ENCODE data around the gene H2AZ1. TPM values are rescaled to one million over a fixed set of nuclear protein-coding genes. Genes with fewer than 3 reads are reported as not detected.

The H2AZ1 gene
- total and polyA plus RNA-seq, 7 donors = 57.9 to 256 (median 101) TPM

GRCh38 chr4:99934891-99935290 lies 15.2 kb downstream of the H2AZ1 start:
- TF ChIP-seq, protein P1, sequence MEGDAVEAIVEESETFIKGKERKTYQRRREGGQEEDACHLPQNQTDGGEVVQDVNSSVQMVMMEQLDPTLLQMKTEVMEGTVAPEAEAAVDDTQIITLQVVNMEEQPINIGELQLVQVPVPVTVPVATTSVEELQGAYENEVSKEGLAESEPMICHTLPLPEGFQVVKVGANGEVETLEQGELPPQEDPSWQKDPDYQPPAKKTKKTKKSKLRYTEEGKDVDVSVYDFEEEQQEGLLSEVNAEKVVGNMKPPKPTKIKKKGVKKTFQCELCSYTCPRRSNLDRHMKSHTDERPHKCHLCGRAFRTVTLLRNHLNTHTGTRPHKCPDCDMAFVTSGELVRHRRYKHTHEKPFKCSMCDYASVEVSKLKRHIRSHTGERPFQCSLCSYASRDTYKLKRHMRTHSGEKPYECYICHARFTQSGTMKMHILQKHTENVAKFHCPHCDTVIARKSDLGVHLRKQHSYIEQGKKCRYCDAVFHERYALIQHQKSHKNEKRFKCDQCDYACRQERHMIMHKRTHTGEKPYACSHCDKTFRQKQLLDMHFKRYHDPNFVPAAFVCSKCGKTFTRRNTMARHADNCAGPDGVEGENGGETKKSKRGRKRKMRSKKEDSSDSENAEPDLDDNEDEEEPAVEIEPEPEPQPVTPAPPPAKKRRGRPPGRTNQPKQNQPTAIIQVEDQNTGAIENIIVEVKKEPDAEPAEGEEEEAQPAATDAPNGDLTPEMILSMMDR (IDR thresholded peaks at IDR 0.05) = no peak
- intact Hi-C loops (cut with DNase I) = no loop called here
- DNase-seq (no peak), ATAC-seq (no peak)
- Histone ChIP-seq H3K4me3 (no peak overlapping the region), H3K27ac (no peak overlapping the region), H3K36me3 (ENCODE audit: insufficient read depth in 1 of 2, low read depth in 1 of 2) (no peaks in the 10 kb centered on the region), H3K9me3 (peaks cover 17% of the 10 kb centered on the region), H3K4me1 (no peaks in the 10 kb centered on the region), H3K27me3 (ENCODE audit: insufficient read depth in 3 of 3, low read length in 2 of 3) (no peaks in the 10 kb centered on the region)

DNA sequence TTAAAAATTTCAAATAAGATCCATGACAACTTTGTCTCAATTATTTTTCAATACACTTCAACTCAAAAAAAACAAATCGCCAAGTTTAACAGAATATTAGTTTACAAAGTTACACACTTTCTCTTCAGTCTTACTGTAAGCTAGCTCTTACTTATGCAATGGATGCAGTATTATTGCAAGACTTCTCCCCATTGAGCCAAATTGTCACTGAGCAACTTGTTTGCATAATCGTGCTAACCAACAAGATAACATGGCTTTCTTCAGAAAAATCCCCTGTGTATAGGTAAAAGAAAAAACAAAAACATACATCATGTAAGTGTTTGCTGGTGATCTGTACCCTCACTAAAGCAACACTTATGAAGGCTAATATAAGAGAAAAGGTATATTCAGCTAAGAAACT lies 22.5 kb downstream of the H2AZ1 start:
- ATAC-seq (no peak), DNase-seq (no peak)
- Histone ChIP-seq H3K27ac (no peak overlapping the region), H3K9me3 (no peaks in the 10 kb centered on the region), H3K4me1 (no peaks in the 10 kb centered on the region), H3K36me3 (ENCODE audit: insufficient read depth in 1 of 2, low read depth in 1 of 2) (peaks cover 0 to 22% of the 10 kb centered on the region in 2 donors), H3K4me3 (no peak overlapping the region), H3K27me3 (ENCODE audit: insufficient read depth in 3 of 3, low read length in 2 of 3) (no peaks in the 10 kb centered on the region)
- WGBS, 3 donors = 87 to 90% (median 89%) methylated on average over 2 of the region's 2 CpGs
- intact Hi-C loops (cut with DNase I) = no loop called here
- TF ChIP-seq, protein P1 (IDR thresholded peaks at IDR 0.05) = no peak

DNA sequence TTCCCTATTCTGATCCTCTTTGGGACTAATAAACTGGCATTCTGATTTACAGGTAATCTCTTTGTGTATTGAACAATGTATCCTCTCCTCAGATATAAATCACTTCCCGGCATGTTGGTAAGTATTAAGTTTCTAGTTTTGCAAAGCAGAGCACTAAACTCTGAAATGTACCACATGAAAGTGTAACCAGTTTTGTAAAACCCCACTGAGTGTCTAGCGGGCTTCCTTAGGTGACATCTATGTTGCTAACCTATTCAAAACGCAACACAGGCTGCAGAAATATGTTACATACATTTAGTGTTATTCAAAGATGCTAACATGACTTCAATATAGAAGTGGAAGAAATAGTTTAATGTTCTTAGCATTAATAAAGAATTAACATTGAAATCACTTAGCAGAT lies 28.9 kb downstream of the H2AZ1 start:
- Histone ChIP-seq H3K9me3 (no peaks in the 10 kb centered on the region), H3K4me3 (no peak overlapping the region), H3K4me1 (no peaks in the 10 kb centered on the region), H3K27ac (no peak overlapping the region), H3K27me3 (ENCODE audit: insufficient read depth in 3 of 3, low read length in 2 of 3) (no peaks in the 10 kb centered on the region), H3K36me3 (ENCODE audit: insufficient read depth in 1 of 2, low read depth in 1 of 2) (peaks cover 2 to 41% of the 10 kb centered on the region in 2 donors)
- no peak for ATAC-seq
- TF ChIP-seq, protein P1 (IDR thresholded peaks at IDR 0.05) = no peak
- intact Hi-C loops (cut with DNase I) = no loop called here
- WGBS, 3 donors = 94 to 95% (median 94%) methylated on average over 3 of the region's 3 CpGs
- no peak for DNase-seq

DNA sequence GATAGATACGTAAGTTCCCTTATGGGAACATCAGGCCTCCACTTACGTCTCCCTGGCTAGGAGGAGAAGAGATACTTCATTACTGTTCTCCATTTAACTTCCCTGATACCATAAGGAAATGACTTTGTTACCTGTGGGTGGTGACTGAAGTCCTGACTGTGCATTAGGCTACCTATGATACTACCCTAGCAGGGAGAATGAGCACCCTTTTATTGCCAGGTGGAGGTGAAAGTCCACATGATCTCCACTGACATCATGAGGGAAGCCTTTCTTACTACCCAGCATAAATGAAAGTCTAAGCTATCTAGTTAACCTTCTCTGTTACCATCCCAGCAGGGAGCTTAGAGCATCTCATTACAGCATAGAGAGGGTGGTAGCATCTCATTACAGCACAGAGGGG lies 31.4 kb downstream of the H2AZ1 start:
- ATAC-seq (no peak), DNase-seq (no peak)
- TF ChIP-seq, protein P1 (IDR thresholded peaks at IDR 0.05) = no peak
- Histone ChIP-seq H3K27me3 (ENCODE audit: insufficient read depth in 3 of 3, low read length in 2 of 3) (no peaks in the 10 kb centered on the region), H3K4me1 (no peaks in the 10 kb centered on the region), H3K27ac (no peak overlapping the region), H3K9me3 (no peaks in the 10 kb centered on the region), H3K36me3 (ENCODE audit: insufficient read depth in 1 of 2, low read depth in 1 of 2) (peaks cover 5 to 49% of the 10 kb centered on the region in 2 donors), H3K4me3 (no peak overlapping the region)
- intact Hi-C loops (cut with DNase I) = no loop called here
- 95 to 100% (median 96%) methylated on average over 2 of the region's 2 CpGs for WGBS, 3 donors

- H3K4me1 ChIP-seq = no peaks in the 10 kb centered on the region
- H3K27ac ChIP-seq = no peak overlapping the region
- 96 to 98% (median 96%) methylated on average over 3 of the region's 3 CpGs for WGBS, 3 donors
- H3K27me3 ChIP-seq (ENCODE audit: insufficient read depth in 3 of 3, low read length in 2 of 3) = no peaks in the 10 kb centered on the region
- no peak overlapping the region for H3K4me3 ChIP-seq
- no peak for ATAC-seq
- intact Hi-C loops (cut with DNase I) = no loop called here
- H3K9me3 ChIP-seq = no peaks in the 10 kb centered on the region
- peaks cover 5 to 44% of the 10 kb centered on the region in 2 donors for H3K36me3 ChIP-seq (ENCODE audit: insufficient read depth in 1 of 2, low read depth in 1 of 2)
- TF ChIP-seq, protein P1 (IDR thresholded peaks at IDR 0.05) = no peak
- no peak for DNase-seq
Observed at GRCh38 chr4:99917575-99917974, 32.5 kb downstream of the H2AZ1 start.
